Neural cell (in vitro differentiated cells): ENCODE measurements around the gene FDXACB1. TPM values are rescaled to one million over a fixed set of nuclear protein-coding genes. Genes with fewer than 3 reads are reported as not detected.
A peak's percentile ranks its signal among the peaks of the same experiment; 100 is the strongest.

Source experiments
- H2AFZ ChIP-seq: fragments of 200-600, 300-800 bp; sonication (generic), shearing (Covaris generic); 2 replicates; pipeline ENCODE4 v1.6.0; 2014; ENCODE audit warnings: low read depth, mild to moderate bottlenecking, antibody characterized with exemption, low read length, moderate library complexity
- H3F3A ChIP-seq: fragments of 200-600 bp; shearing (Covaris generic); 2 replicates; pipeline ENCODE4 v1.6.1; 2016; ENCODE audit warnings: mild to moderate bottlenecking, moderate library complexity, mixed read lengths, antibody characterized with exemption, low read length; ENCODE audit not compliant: insufficient read depth, poor library complexity, severe bottlenecking
- H3K27ac ChIP-seq: fragments of 200-600, 300-800 bp; sonication (generic), shearing (Covaris generic); 2 replicates; pipeline ENCODE4 v1.5.1; 2014; ENCODE audit warnings: mild to moderate bottlenecking, low read length, moderate library complexity
- H3K27me3 ChIP-seq: fragments of 300-800, 200-600 bp; sonication (generic), shearing (Covaris generic); 2 replicates; pipeline ENCODE4 v1.6.0; 2014; ENCODE audit warnings: mild to moderate bottlenecking, low read depth, low read length, moderate library complexity; ENCODE audit not compliant: insufficient read depth
- H3K36me3 ChIP-seq: fragments of 300-800, 200-600 bp; sonication (generic), shearing (Covaris generic); 2 replicates; pipeline ENCODE4 v1.5.1; 2014; ENCODE audit warnings: mild to moderate bottlenecking, antibody characterized with exemption, low read length, moderate library complexity; ENCODE audit not compliant: insufficient read depth
- H3K4me2 ChIP-seq: fragments of 300-800, 200-600 bp; sonication (generic), shearing (Covaris generic); 2 replicates; pipeline ENCODE4 v1.6.0; 2014; ENCODE audit warnings: mild to moderate bottlenecking, low read length
- H3K4me3 ChIP-seq: fragments of 300-800, 200-600 bp; sonication (generic), shearing (Covaris generic); 2 replicates; pipeline ENCODE4 v1.5.1; 2014; ENCODE audit warnings: mild to moderate bottlenecking, low read length, moderate library complexity
- H3K79me2 ChIP-seq: fragments of 200-600 bp; shearing (Covaris generic); replicated peaks from 2 replicates; pipeline ENCODE4 v1.6.0; 2014; ENCODE audit warnings: mild to moderate bottlenecking, low read length, moderate library complexity; ENCODE audit not compliant: insufficient read depth
- H3K9ac ChIP-seq: fragments of 300-800, 200-600 bp; sonication (generic), shearing (Covaris generic); 2 replicates; pipeline ENCODE4 v1.6.1; 2016; ENCODE audit warnings: mild to moderate bottlenecking, low read length, mixed read lengths
- H3K9me2 ChIP-seq: fragments of 200-600 bp; shearing (Covaris generic); 2 replicates; pipeline ENCODE4 v1.6.1; 2016; ENCODE audit warnings: mild to moderate bottlenecking, low read length, mixed read lengths; ENCODE audit not compliant: insufficient read depth
- H3K9me3 ChIP-seq: fragments of 200-600, 300-800 bp; sonication (generic), shearing (Covaris generic); 2 replicates; pipeline ENCODE4 v1.6.1; 2016; ENCODE audit warnings: mild to moderate bottlenecking, mixed run types, low read length, moderate library complexity, mixed read lengths
- H4K20me1 ChIP-seq: fragments of 200-600 bp; shearing (Covaris generic); 2 replicates; pipeline ENCODE4 v1.6.1; 2016; ENCODE audit warnings: mild to moderate bottlenecking, mixed run types; ENCODE audit not compliant: insufficient read depth
- EP300 ChIP-seq: fragments of 450-650 bp; conservative IDR thresholded peaks from 2 replicates; pipeline ENCODE4 v1.6.1; 2014; ENCODE audit warnings: antibody characterized with exemption, mild to moderate bottlenecking, moderate library complexity; ENCODE audit not compliant: poor library complexity, severe bottlenecking
- EZH2 ChIP-seq: fragments of 200-600, 300-800 bp; shearing (Covaris generic), sonication (generic); IDR thresholded peaks from 2 replicates; pipeline ENCODE4 v1.6.1; 2014; ENCODE audit warnings: antibody characterized with exemption, low read length, borderline replicate concordance, mild to moderate bottlenecking; ENCODE audit not compliant: insufficient read depth, poor library complexity, severe bottlenecking
- MXI1 ChIP-seq: fragments of 450-650 bp; conservative IDR thresholded peaks from 2 replicates; pipeline ENCODE4 v1.6.1; 2014; ENCODE audit warnings: antibody characterized with exemption, mild to moderate bottlenecking; ENCODE audit not compliant: poor library complexity, severe bottlenecking
- POLR2AphosphoS5 ChIP-seq: IDR thresholded peaks from 2 replicates; pipeline ENCODE4 v1.6.1; 2012
- SMC3 ChIP-seq: fragments of 450-650 bp; conservative IDR thresholded peaks from 2 replicates; pipeline ENCODE4 v1.6.1; 2014; ENCODE audit warnings: antibody characterized with exemption, mild to moderate bottlenecking, moderate library complexity; ENCODE audit not compliant: poor library complexity
- TAF1 ChIP-seq: IDR thresholded peaks from 2 replicates; pipeline ENCODE4 v1.6.1; 2012; ENCODE audit warnings: low read depth
- polyA plus RNA-seq: library from polyadenylated mRNA; depleted of rRNA; stranded (reverse); fragments of >200 nt; gene quantifications from 2 replicates; pipeline ENCODE4 v1.2.3, GENCODE V29; 2014
- TF ChIP-seq, protein P1 (sequence below): fragments of 450-650 bp; IDR thresholded peaks from 2 replicates; pipeline ENCODE4 v1.5.1; 2014; ENCODE audit warnings: antibody characterized with exemption, mild to moderate bottlenecking, moderate library complexity; ENCODE audit not compliant: poor library complexity, severe bottlenecking
- TF ChIP-seq, protein P2 (sequence below): IDR thresholded peaks from 2 replicates; pipeline ENCODE4 v1.6.1; 2012; ENCODE audit warnings: borderline replicate concordance

Gene FDXACB1
- polyA plus RNA-seq, 1 donor from 2014 or later, result 3.1 TPM

GRCh38 chr11:111846063-111846462 lies 32.9 kb downstream of the FDXACB1 start:
- Histone ChIP-seq H3K9me3 (no peaks in the 10 kb centered on the region), H3K27me3 (no peaks in the 10 kb centered on the region), H3F3A (peaks cover 3% of the 10 kb centered on the region), H3K27ac (peak overlapping the region; percentile 65), H4K20me1 (no peaks in the 10 kb centered on the region), H2AFZ (no peak overlapping the region), H3K9ac (peak overlapping the region; percentile 24), H3K9me2 (no peaks in the 10 kb centered on the region), H3K36me3 (no peaks in the 10 kb centered on the region), H3K79me2 (no peaks in the 10 kb centered on the region), H3K4me2 (peak overlapping the region; percentile 9), H3K4me3 (peak overlapping the region; percentile 43)
- no peak for TF ChIP-seq EP300
- no peak for TF ChIP-seq EZH2
- no peak for TF ChIP-seq POLR2AphosphoS5
- TF ChIP-seq, protein P1, sequence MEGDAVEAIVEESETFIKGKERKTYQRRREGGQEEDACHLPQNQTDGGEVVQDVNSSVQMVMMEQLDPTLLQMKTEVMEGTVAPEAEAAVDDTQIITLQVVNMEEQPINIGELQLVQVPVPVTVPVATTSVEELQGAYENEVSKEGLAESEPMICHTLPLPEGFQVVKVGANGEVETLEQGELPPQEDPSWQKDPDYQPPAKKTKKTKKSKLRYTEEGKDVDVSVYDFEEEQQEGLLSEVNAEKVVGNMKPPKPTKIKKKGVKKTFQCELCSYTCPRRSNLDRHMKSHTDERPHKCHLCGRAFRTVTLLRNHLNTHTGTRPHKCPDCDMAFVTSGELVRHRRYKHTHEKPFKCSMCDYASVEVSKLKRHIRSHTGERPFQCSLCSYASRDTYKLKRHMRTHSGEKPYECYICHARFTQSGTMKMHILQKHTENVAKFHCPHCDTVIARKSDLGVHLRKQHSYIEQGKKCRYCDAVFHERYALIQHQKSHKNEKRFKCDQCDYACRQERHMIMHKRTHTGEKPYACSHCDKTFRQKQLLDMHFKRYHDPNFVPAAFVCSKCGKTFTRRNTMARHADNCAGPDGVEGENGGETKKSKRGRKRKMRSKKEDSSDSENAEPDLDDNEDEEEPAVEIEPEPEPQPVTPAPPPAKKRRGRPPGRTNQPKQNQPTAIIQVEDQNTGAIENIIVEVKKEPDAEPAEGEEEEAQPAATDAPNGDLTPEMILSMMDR, result no peak
- TF ChIP-seq MXI1, result no peak
- TF ChIP-seq, protein P2, sequence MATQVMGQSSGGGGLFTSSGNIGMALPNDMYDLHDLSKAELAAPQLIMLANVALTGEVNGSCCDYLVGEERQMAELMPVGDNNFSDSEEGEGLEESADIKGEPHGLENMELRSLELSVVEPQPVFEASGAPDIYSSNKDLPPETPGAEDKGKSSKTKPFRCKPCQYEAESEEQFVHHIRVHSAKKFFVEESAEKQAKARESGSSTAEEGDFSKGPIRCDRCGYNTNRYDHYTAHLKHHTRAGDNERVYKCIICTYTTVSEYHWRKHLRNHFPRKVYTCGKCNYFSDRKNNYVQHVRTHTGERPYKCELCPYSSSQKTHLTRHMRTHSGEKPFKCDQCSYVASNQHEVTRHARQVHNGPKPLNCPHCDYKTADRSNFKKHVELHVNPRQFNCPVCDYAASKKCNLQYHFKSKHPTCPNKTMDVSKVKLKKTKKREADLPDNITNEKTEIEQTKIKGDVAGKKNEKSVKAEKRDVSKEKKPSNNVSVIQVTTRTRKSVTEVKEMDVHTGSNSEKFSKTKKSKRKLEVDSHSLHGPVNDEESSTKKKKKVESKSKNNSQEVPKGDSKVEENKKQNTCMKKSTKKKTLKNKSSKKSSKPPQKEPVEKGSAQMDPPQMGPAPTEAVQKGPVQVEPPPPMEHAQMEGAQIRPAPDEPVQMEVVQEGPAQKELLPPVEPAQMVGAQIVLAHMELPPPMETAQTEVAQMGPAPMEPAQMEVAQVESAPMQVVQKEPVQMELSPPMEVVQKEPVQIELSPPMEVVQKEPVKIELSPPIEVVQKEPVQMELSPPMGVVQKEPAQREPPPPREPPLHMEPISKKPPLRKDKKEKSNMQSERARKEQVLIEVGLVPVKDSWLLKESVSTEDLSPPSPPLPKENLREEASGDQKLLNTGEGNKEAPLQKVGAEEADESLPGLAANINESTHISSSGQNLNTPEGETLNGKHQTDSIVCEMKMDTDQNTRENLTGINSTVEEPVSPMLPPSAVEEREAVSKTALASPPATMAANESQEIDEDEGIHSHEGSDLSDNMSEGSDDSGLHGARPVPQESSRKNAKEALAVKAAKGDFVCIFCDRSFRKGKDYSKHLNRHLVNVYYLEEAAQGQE, result no peak
- no peak for TF ChIP-seq TAF1
- TF ChIP-seq SMC3, result no peak

DNA sequence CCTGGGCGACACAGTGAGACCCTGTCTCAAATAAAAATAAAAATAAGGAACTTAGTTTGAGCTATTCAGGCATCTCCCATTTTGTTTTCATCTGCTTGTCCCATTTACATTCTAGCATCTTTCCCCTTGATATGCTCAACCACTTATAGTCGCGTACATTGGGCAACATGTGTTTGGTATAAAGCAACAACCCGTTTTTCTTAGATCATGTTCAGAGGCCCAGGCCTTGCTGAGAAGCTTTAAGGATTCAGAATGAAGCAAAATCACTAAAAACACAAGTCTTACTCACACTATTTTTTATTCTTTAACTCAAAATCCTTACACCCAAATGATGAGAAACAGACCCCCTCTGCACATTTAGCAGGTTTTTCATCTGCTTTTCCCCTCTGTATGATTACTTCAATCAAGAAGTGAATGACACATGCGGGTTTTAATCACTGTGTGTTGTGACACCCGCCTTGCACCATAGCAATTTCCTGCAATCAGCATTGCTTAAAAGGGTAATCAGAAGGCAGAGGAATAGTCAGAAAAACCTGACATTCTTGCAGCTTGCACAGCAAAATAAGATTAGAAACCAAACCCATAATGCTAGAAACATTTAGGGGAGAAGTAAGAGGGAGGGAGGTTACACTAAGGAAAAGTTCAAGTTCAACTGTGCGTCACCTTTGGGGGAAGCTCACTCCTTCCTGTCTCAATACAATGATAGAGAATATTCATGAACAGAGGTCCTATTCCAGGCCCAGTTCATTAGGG lies 33.5 kb downstream of the FDXACB1 start:
- Histone ChIP-seq H3K9me2 (no peaks in the 10 kb centered on the region), H3K79me2 (no peaks in the 10 kb centered on the region), H3K4me3 (peak overlapping the region; percentile 43), H3K27me3 (no peaks in the 10 kb centered on the region), H3K9me3 (no peaks in the 10 kb centered on the region), H3K36me3 (no peaks in the 10 kb centered on the region), H3F3A (peaks cover 3% of the 10 kb centered on the region), H3K4me2 (peak overlapping the region; percentile 9), H4K20me1 (no peaks in the 10 kb centered on the region), H3K9ac (no peak overlapping the region), H3K27ac (peak overlapping the region; percentile 65), H2AFZ (no peak overlapping the region)
- no peak for TF ChIP-seq TAF1
- peak; percentile 70 for TF ChIP-seq POLR2AphosphoS5
- TF ChIP-seq EP300, result peak; percentile 84
